ENCODE data around the gene MAP3K1. TPM values are rescaled to one million over a fixed set of nuclear protein-coding genes. Genes with fewer than 3 reads are reported as not detected.
A peak's percentile ranks its signal among the peaks of the same experiment; 100 is the strongest.

The MAP3K1 gene
- total and polyA plus RNA-seq, 9 of the 15 experiments (the other 6 are each of a cell fraction or from before 2014, with no cell fraction given), result 3.9 to 13.9 (median 7.5) TPM

DNA sequence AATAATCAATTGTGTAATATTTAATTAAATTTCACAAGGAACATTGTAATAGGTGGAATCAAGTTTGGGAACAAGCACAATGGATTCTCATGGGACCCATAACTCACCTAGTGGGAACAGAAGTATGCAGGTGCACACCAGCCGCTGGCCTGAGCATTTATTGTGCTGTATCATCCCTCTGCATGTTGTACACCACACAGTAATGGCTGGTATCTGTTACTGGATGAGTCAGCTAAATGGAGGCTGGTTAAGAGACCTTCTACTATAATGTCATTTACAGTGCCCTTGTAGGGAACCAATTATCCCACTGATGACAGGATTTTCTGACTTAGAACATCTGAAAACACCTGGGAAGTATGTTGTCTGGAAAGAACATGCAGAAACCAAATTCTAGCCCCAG is 3.2 kb upstream of the MAP3K1 start (continued):
- TF ChIP-seq GTF2F1 (IDR thresholded peaks at IDR 0.05; ENCODE audit: low read depth, low read length) (no peak), ZFP36 (IDR thresholded peaks at IDR 0.05; ENCODE audit: low read depth, low read length, partially characterized antibody) (peak; percentile 80), CREB1 (IDR thresholded peaks at IDR 0.05) (no peak), CREB1 (CRISPR knock-in tag; IDR thresholded peaks at IDR 0.05) (no peak), RHOXF2B (CRISPR knock-in tag; conservative IDR thresholded peaks at IDR 0.05) (no peak), STAG1 (CRISPR knock-in tag; IDR thresholded peaks at IDR 0.05; ENCODE audit: borderline replicate concordance) (no peak), HMBOX1 (IDR thresholded peaks at IDR 0.05) (peak; percentile 89), ARID1B (IDR thresholded peaks at IDR 0.05) (peak; percentile 76), MXI1 (IDR thresholded peaks at IDR 0.05; ENCODE audit: low read depth, low read length) (no peak), OTX1 (CRISPR knock-in tag; IDR thresholded peaks at IDR 0.05) (no peak), RFX5 (IDR thresholded peaks at IDR 0.05; ENCODE audit: low read depth, low read length) (no peak; the same call in 1 of the 2 replicates), TBL1XR1 (IDR thresholded peaks at IDR 0.05; ENCODE audit: low read length in 2 of 2) (peak in 1 of 2 experiments; percentile 62; a peak in 2 of 4 replicates)

GRCh38 chr5:56813302-56813701 is 2.0 kb upstream of the MAP3K1 start:
- peak overlapping the region; percentile 49 for H2AFZ ChIP-seq (ENCODE audit: low read depth, low read length)
- H3K4me3 ChIP-seq, result no peak overlapping the region
- no peaks in the 10 kb centered on the region for H3K9me1 ChIP-seq (ENCODE audit: control insufficient read depth, insufficient read depth, low read length)
- FAIRE-seq (peak; percentile 62), DNase-seq (ENCODE audit: extremely low read depth in 1 of 4, low spot score in 3 of 4) (no peak), ATAC-seq (no peak)
- 60% methylated on average over 3 of the region's 4 CpGs for WGBS (ENCODE audit: insufficient coverage, low coverage, missing lambda C conversion rate)
- no peak overlapping the region for H3K27ac ChIP-seq (ENCODE audit: extremely low read depth, low read depth, low read length)
- no peak overlapping the region for H3K4me2 ChIP-seq (ENCODE audit: insufficient read depth, low read length)
- BruUV-seq (replicated peaks), result no TSS peak
- intact Hi-C loops (cut with micrococcal nuclease) (no loop called here), in situ Hi-C loops (cut with MboI) (no loop called here)
- H3K79me2 ChIP-seq (ENCODE audit: control insufficient read depth, insufficient read depth, low read length), result peaks cover 27% of the 10 kb centered on the region
- CTCF ChIA-PET (ENCODE audit: low intra/inter-chr PET ratio), result no interaction called here
- H3K4me1 ChIP-seq (replicated peaks in 1 of 2; ENCODE audit: control insufficient read depth in 2 of 2, insufficient read depth in 2 of 2, low read length in 2 of 2), result peaks cover 25 to 30% of the 10 kb centered on the region in 2 experiments
- no peaks in the 10 kb centered on the region for H3K9me3 ChIP-seq (replicated peaks; ENCODE audit: control insufficient read depth, insufficient read depth, low read depth, low read length)
- H3K36me3 ChIP-seq (ENCODE audit: control insufficient read depth, insufficient read depth, low read length), result no peaks in the 10 kb centered on the region
- no peak overlapping the region for H3K9ac ChIP-seq (ENCODE audit: insufficient read depth in 1 of 2, low read depth in 2 of 2, low read length in 2 of 2)
- POLR2A ChIA-PET, result no interaction called here
- 0 out of 2 replicates have a peak, but pooled peaks cover 5% of the 10 kb centered on the region for H4K20me1 ChIP-seq (replicated peaks; ENCODE audit: control insufficient read depth, insufficient read depth, low read length)
- H3K27me3 ChIP-seq (ENCODE audit: control insufficient read depth in 2 of 2, insufficient read depth in 2 of 2, low read length in 2 of 2), result no peaks in the 10 kb centered on the region
- TF ChIP-seq HOXB6 (CRISPR knock-in tag; IDR thresholded peaks at IDR 0.05; ENCODE audit: borderline replicate concordance), result no peak
- TF ChIP-seq KLF10 (CRISPR knock-in tag; IDR thresholded peaks at IDR 0.05), result no peak
- no peak for TF ChIP-seq SETDB1 (IDR thresholded peaks at IDR 0.05; ENCODE audit: low read length)
- no peak for TF ChIP-seq ZBTB34 (CRISPR knock-in tag; IDR thresholded peaks at IDR 0.05)
- no peak for TF ChIP-seq ZNF695 (CRISPR knock-in tag; IDR thresholded peaks at IDR 0.05)
- TF ChIP-seq ZNF232 (CRISPR knock-in tag; IDR thresholded peaks at IDR 0.05), result no peak
- TF ChIP-seq ZNF133 (CRISPR knock-in tag; IDR thresholded peaks at IDR 0.05), result no peak
- no peak for TF ChIP-seq SMARCB1 (IDR thresholded peaks at IDR 0.05; ENCODE audit: insufficient read length, low read depth)
- no peak for TF ChIP-seq GTF2A2 (tag; IDR thresholded peaks at IDR 0.05)
- TF ChIP-seq, protein P1, sequence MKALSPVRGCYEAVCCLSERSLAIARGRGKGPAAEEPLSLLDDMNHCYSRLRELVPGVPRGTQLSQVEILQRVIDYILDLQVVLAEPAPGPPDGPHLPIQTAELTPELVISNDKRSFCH (CRISPR knock-in tag; IDR thresholded peaks at IDR 0.05), result no peak
- TF ChIP-seq, protein P1 (tag; IDR thresholded peaks at IDR 0.05), result no peak
- no peak for TF ChIP-seq SLC30A9 (CRISPR knock-in tag; IDR thresholded peaks at IDR 0.05)
